ENCODE data around the gene SLC19A1. TPM values are rescaled to one million over a fixed set of nuclear protein-coding genes. Genes with fewer than 3 reads are reported as not detected.

The SLC19A1 gene
- total RNA-seq, 4 donors from 2014 or later = 2.8 to 10.0 (median 6.6) TPM

GRCh38 chr21:45511007-45511406 is 31.2 kb downstream of the SLC19A1 start:
- H3K4me1 ChIP-seq = no peaks in the 10 kb centered on the region
- intact Hi-C loops (cut with DNase I) = no loop called here
- H3K27ac ChIP-seq (replicated peaks in 1 of 4) = no peak overlapping the region
- no peak overlapping the region for H3K4me3 ChIP-seq
- DNase-seq (ENCODE audit: extremely low spot score) = no peak
- no peaks in the 10 kb centered on the region for H3K9me3 ChIP-seq
- H3K36me3 ChIP-seq = peaks cover 0 to 67% (median 44%) of the 10 kb centered on the region in 4 donors
- WGBS = 85% methylated on average over 12 of the region's 12 CpGs
- no peak for TF ChIP-seq POLR2AphosphoS5 (IDR thresholded peaks at IDR 0.05)
- TF ChIP-seq EP300 (IDR thresholded peaks at IDR 0.05) = no peak
- TF ChIP-seq POLR2A (IDR thresholded peaks at IDR 0.05; ENCODE audit: low read depth) = no peak
- TF ChIP-seq, protein P1, sequence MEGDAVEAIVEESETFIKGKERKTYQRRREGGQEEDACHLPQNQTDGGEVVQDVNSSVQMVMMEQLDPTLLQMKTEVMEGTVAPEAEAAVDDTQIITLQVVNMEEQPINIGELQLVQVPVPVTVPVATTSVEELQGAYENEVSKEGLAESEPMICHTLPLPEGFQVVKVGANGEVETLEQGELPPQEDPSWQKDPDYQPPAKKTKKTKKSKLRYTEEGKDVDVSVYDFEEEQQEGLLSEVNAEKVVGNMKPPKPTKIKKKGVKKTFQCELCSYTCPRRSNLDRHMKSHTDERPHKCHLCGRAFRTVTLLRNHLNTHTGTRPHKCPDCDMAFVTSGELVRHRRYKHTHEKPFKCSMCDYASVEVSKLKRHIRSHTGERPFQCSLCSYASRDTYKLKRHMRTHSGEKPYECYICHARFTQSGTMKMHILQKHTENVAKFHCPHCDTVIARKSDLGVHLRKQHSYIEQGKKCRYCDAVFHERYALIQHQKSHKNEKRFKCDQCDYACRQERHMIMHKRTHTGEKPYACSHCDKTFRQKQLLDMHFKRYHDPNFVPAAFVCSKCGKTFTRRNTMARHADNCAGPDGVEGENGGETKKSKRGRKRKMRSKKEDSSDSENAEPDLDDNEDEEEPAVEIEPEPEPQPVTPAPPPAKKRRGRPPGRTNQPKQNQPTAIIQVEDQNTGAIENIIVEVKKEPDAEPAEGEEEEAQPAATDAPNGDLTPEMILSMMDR (IDR thresholded peaks at IDR 0.05) = no peak
- H3K27me3 ChIP-seq = no peaks in the 10 kb centered on the region

DNA sequence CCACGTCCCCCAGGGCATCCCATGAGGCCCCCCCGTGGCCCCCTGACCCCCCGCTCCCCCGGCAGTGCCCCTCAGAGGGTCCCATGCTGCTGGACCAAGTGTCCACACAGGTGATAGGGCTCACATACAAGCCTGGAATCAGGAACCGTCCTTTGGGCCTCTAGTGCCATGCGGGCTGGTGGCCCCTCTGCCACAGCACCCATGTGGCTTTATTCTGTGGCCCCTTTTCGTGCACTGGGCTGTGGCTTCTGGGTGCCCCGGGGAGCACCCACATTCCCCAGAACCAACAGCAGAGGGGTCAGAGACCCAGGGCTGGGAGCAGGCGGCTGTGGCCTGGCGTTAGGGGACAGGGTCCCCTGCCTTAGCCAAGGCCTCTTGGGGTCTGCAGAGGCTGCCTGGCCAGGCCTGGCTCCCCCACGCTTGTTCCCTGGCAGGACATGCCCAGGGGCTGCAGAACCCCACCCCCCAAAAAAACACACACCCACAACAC is 31.7 kb downstream of the SLC19A1 start:
- DNase-seq (ENCODE audit: extremely low spot score) = no peak
- H3K36me3 ChIP-seq = peaks cover 0 to 68% (median 48%) of the 10 kb centered on the region in 4 donors
- H3K4me1 ChIP-seq = no peaks in the 10 kb centered on the region
- 81% methylated on average over 6 of the region's 11 CpGs for WGBS
- H3K27ac ChIP-seq (replicated peaks in 1 of 4) = no peak overlapping the region
- no peaks in the 10 kb centered on the region for H3K27me3 ChIP-seq
- no peak for TF ChIP-seq EP300 (IDR thresholded peaks at IDR 0.05)
- no peak for TF ChIP-seq POLR2A (IDR thresholded peaks at IDR 0.05; ENCODE audit: low read depth)
- no peak for TF ChIP-seq POLR2AphosphoS5 (IDR thresholded peaks at IDR 0.05)
- TF ChIP-seq, protein P1 (IDR thresholded peaks at IDR 0.05) = no peak
- H3K9me3 ChIP-seq = no peaks in the 10 kb centered on the region
- intact Hi-C loops (cut with DNase I) = no loop called here
- no peak overlapping the region for H3K4me3 ChIP-seq

DNA sequence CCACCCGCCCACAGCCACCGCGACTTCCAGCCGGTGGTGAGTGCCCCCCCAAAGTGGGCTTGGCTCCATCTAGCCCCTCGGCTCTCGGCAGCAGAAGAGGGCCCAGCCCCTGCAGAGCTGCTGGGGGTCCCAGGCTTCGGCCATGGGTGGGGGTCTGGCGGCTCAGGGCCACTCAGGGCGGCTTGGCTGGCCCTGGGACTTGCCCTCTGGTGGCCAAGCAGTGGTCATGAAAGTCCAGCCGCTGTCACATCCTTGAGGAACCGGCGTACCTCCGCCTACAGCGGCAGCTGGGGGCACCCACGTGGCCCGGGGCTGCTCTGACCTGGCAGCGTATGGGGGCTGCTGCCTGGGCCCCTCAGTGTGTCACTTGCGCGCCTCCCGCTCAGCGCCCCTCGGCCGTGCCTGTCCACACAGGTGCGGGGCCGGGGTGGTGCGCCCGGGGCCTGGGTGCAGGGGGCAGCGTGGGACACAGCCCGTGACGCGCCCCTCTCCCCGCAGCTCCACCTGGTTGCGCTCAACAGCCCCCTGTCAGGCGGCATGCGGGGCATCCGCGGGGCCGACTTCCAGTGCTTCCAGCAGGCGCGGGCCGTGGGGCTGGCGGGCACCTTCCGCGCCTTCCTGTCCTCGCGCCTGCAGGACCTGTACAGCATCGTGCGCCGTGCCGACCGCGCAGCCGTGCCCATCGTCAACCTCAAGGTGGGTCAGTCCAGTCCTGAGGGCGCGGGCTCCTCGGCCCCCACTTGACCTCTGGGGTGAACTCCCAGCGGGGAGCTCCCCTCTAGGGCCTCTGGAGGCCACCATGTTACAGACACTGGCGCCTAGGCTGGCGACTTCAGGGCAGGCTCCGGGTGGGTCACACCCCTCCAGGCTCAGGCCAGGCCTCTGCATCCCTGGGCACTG is 32.4 kb downstream of the SLC19A1 start:
- Histone ChIP-seq H3K36me3 (peaks cover 0 to 72% (median 52%) of the 10 kb centered on the region in 4 donors), H3K27me3 (no peaks in the 10 kb centered on the region), H3K4me3 (no peak overlapping the region), H3K27ac (replicated peaks in 1 of 4) (no peak overlapping the region), H3K9me3 (no peaks in the 10 kb centered on the region), H3K4me1 (no peaks in the 10 kb centered on the region)
- 94% methylated on average over 25 of the region's 61 CpGs for WGBS
- no peak for TF ChIP-seq POLR2AphosphoS5 (IDR thresholded peaks at IDR 0.05)
- no peak for TF ChIP-seq POLR2A (IDR thresholded peaks at IDR 0.05; ENCODE audit: low read depth)
- no peak for TF ChIP-seq EP300 (IDR thresholded peaks at IDR 0.05)
- TF ChIP-seq, protein P1 (IDR thresholded peaks at IDR 0.05) = no peak
- no peak for DNase-seq (ENCODE audit: extremely low spot score)
- intact Hi-C loops (cut with DNase I) = no loop called here

DNA sequence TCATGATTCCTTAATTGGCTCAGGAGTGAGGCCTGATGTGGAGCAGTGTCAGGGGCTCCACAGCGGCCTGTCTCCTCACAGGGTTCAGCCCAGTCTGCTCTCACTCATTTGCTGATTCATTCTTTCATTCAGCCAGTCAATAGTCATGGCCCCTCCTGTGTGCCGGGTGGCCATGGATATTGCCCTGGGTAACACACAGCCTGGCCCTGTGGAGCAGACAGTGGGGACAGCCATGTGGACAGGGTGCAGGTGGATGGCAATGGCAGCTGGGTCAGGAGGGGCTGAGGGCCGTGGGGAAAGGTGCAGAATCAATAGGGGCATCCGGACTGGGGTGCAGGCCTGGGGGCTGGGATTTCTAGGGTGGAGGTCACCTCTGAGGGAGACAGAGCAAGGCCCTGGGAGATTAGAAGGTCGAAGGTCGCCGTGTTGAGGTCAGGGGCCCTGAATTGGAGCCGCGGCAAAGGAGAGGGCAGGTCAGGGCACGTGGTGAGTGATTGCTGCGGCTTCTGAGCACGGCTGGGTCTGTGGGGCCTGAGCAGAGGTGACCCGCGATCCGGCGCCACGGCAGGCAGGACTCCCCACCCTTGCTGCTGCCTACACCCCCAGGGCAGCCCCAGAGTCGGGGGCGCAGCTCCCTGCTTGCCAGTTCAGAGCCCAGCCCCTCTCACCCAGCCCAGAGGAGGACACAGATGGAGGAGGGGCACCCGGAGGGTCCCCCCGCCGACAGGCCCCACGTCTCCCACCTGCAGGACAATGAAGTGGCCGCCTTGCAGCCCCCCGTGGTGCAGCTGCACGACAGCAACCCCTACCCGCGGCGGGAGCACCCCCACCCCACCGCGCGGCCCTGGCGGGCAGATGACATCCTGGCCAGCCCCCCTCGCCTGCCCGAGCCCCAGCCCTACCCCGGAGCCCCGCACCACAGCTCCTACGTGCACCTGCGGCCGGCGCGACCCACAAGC is 33.4 kb downstream of the SLC19A1 start:
- WGBS = 74% methylated on average over 11 of the region's 42 CpGs
- TF ChIP-seq, protein P1 (IDR thresholded peaks at IDR 0.05) = no peak
- TF ChIP-seq POLR2AphosphoS5 (IDR thresholded peaks at IDR 0.05) = no peak
- Histone ChIP-seq H3K9me3 (no peaks in the 10 kb centered on the region), H3K27me3 (peaks cover 0 to 3% (median 0%) of the 10 kb centered on the region in 4 donors), H3K4me1 (no peaks in the 10 kb centered on the region), H3K4me3 (no peak overlapping the region), H3K27ac (replicated peaks in 1 of 4) (no peak overlapping the region), H3K36me3 (peaks cover 0 to 80% (median 52%) of the 10 kb centered on the region in 4 donors)
- no peak for DNase-seq (ENCODE audit: extremely low spot score)
- intact Hi-C loops (cut with DNase I) = no loop called here
